Measurements from ENCODE around the gene LUC7L.
"Not testable (repeated sequence)": the region's sequence is repeated elsewhere in the genome, so short reads cannot be mapped to it uniquely, and the experiment has no call there.

The LUC7L gene

GRCh38 chr16:234468-235305, 5.4 kb upstream of the LUC7L start, which contains the start of gene FAM234A:
Gene FAM234A, plus strand, starts transcription at chr16:234821. Its CDS starts 19,593 bp downstream, at chr16:254414.
- peak within 1 kb of the TSS; percentile 91 for H3K27ac ChIP-seq

GRCh38 chr16:230949-231348, 1.7 kb upstream of the LUC7L start:
- no peak for DNase-seq (ENCODE audit: low read depth, low spot score)
- H3K27ac ChIP-seq = no peak overlapping the region

More at GRCh38 chr16:234468-235305, 5.4 kb upstream of the LUC7L start, which contains the start of gene FAM234A:
- DNase-seq (ENCODE audit: low read depth, low spot score) = no peak

- not testable (repeated sequence) for DNase-seq (ENCODE audit: low read depth, low spot score)
These were observed 1.1 kb upstream of the LUC7L start for GRCh38 chr16:230351-230750.

GRCh38 chr16:229731-230281, 557 bp upstream of the LUC7L start:
- DNase-seq (ENCODE audit: low read depth, low spot score) = no peak
- no peak overlapping the region for H3K27ac ChIP-seq

More at GRCh38 chr16:230351-230750, 1.1 kb upstream of the LUC7L start:
- H3K27ac ChIP-seq = not testable (repeated sequence)

- no peak for DNase-seq (ENCODE audit: low read depth, low spot score)
These were observed 948 bp downstream of the LUC7L start for GRCh38 chr16:228151-228851.

GRCh38 chr16:220021-220420, 9.2 kb downstream of the LUC7L start:
- DNase-seq (ENCODE audit: low read depth, low spot score) = no peak
- no peak overlapping the region for H3K27ac ChIP-seq

More at GRCh38 chr16:228151-228851, 948 bp downstream of the LUC7L start:
- peak overlapping the region; percentile 83 for H3K27ac ChIP-seq

- H3K27ac ChIP-seq = no peak overlapping the region
These were observed 16.2 kb downstream of the LUC7L start for GRCh38 chr16:212999-213398.

GRCh38 chr16:211631-212180, 17.5 kb downstream of the LUC7L start:
- not testable (repeated sequence) for DNase-seq (ENCODE audit: low read depth, low spot score)

More at GRCh38 chr16:212999-213398, 16.2 kb downstream of the LUC7L start:
- no peak for DNase-seq (ENCODE audit: low read depth, low spot score)

GRCh38 chr16:209359-209758, 19.9 kb downstream of the LUC7L start:
- not testable (repeated sequence) for DNase-seq (ENCODE audit: low read depth, low spot score); H3K27ac ChIP-seq

More at GRCh38 chr16:211631-212180, 17.5 kb downstream of the LUC7L start:
- not testable (repeated sequence) for H3K27ac ChIP-seq

GRCh38 chr16:204046-204445, 25.2 kb downstream of the LUC7L start:
- DNase-seq (ENCODE audit: low read depth, low spot score); H3K27ac ChIP-seq: not testable (repeated sequence)

GRCh38 chr16:203246-203645, 26.0 kb downstream of the LUC7L start:
- DNase-seq (ENCODE audit: low read depth, low spot score) = no peak
- H3K27ac ChIP-seq = no peak overlapping the region

GRCh38 chr16:200388-200787, 28.9 kb downstream of the LUC7L start:
- no peak for DNase-seq (ENCODE audit: low read depth, low spot score)
- H3K27ac ChIP-seq = no peak overlapping the region

GRCh38 chr16:194516-194915, 34.7 kb downstream of the LUC7L start:
- no peak overlapping the region for H3K27ac ChIP-seq
- no peak for DNase-seq (ENCODE audit: low read depth, low spot score)

- DNase-seq (ENCODE audit: low read depth, low spot score) = no peak
- H3K27ac ChIP-seq = no peak overlapping the region
These were observed 35.8 kb downstream of the LUC7L start for GRCh38 chr16:193441-193840.

GRCh38 chr16:192686-193085, 36.6 kb downstream of the LUC7L start:
- no peak overlapping the region for H3K27ac ChIP-seq
- no peak for DNase-seq (ENCODE audit: low read depth, low spot score)

GRCh38 chr16:191831-192230, 37.4 kb downstream of the LUC7L start:
- no peak for DNase-seq (ENCODE audit: low read depth, low spot score)
- no peak overlapping the region for H3K27ac ChIP-seq

- no peak overlapping the region for H3K27ac ChIP-seq
These were observed 39.6 kb downstream of the LUC7L start for GRCh38 chr16:189604-190186.

GRCh38 chr16:188674-189073, 40.6 kb downstream of the LUC7L start:
- H3K27ac ChIP-seq = no peak overlapping the region
- no peak for DNase-seq (ENCODE audit: low read depth, low spot score)

More at GRCh38 chr16:189604-190186, 39.6 kb downstream of the LUC7L start:
- no peak for DNase-seq (ENCODE audit: low read depth, low spot score)

- H3K27ac ChIP-seq = no peak overlapping the region
- no peak for DNase-seq (ENCODE audit: low read depth, low spot score)
These were observed 41.9 kb downstream of the LUC7L start for GRCh38 chr16:187330-187729.

GRCh38 chr16:185691-186090, 43.6 kb downstream of the LUC7L start:
- no peak for DNase-seq (ENCODE audit: low read depth, low spot score)
- no peak overlapping the region for H3K27ac ChIP-seq

Data from epithelial cell of prostate (primary cell).